ENCODE measurements around the gene CABP1. TPM values are rescaled to one million over a fixed set of nuclear protein-coding genes. Genes with fewer than 3 reads are reported as not detected.
A peak's percentile ranks its signal among the peaks of the same experiment; 100 is the strongest.

The CABP1 gene
- total and polyA plus RNA-seq, 9 of the 15 experiments (the other 6 are each of a cell fraction or from before 2014, with no cell fraction given), result not detected

DNA sequence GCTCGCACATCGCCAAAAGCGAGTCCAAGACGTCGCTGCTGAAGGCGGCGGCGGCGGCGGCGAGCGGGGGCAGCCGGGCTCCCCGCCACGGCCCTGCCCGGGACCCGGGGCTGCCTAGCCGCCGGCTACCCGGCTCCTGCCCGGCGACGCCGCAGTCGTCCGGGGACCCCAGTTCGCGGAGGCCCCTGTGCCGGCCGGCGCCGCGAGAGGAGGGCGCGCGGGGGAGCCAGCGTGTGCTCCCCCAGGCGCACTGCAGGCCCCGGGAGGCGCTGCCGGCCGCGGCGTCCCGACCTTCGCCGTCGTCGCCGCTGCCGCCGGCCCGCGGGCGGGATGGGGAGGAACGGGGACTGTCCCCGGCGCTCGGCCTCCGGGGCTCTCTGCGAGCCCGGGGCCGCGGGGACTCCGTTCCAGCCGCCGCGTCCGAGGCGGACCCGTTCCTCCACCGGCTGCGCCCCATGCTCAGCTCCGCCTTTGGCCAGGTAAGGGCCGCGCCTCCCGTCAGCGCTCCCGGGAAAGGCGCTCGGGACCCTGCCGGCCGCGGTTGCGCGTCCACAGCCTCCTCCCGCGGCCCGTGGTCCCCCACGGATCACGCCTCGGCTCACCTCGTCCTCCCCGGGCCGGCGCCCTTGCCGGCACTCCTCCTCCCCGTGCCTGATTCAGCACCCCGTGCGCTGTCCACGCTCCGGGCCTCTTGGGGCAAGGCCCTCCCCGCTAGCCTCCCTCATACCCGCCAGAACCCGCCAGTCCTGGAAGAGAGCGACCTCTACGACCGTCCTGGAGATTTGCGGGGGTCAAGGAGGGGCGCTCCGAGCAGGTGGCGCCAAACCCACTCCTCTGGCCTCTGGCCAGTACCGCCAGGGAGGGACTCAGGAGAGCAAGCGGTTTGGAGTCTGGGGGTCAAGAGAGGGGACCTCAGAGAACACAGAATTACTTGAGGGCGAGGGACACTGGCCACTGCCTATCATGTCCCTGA lies 721 bp downstream of the CABP1 start:
- no peaks in the 10 kb centered on the region for H3K9me1 ChIP-seq (ENCODE audit: control insufficient read depth, insufficient read depth, low read length)
- no peaks in the 10 kb centered on the region for H3K36me3 ChIP-seq (ENCODE audit: control insufficient read depth, insufficient read depth, low read length)
- peaks cover 0 to 19% of the 10 kb centered on the region in 2 experiments; a peak in 3 of 5 replicates for H3K4me1 ChIP-seq (replicated peaks in 1 of 2; ENCODE audit: control insufficient read depth in 2 of 2, insufficient read depth in 2 of 2, low read length in 2 of 2)
- peak; percentile 92 for ATAC-seq
- no peak for FAIRE-seq
- peak overlapping the region; percentile 55; the same call in 1 of the 2 replicates for H2AFZ ChIP-seq (ENCODE audit: low read depth, low read length)
- H3K27me3 ChIP-seq (ENCODE audit: control insufficient read depth in 2 of 2, insufficient read depth in 2 of 2, low read length in 2 of 2), result peaks cover 29 to 40% of the 10 kb centered on the region in 2 experiments
- no peaks in the 10 kb centered on the region for H3K79me2 ChIP-seq (ENCODE audit: control insufficient read depth, insufficient read depth, low read length)
- peak; percentile 66 to 79 (median 74) for DNase-seq (ENCODE audit: extremely low read depth in 1 of 4, low spot score in 3 of 4)
- H4K20me1 ChIP-seq (replicated peaks; ENCODE audit: control insufficient read depth, insufficient read depth, low read length), result no peaks in the 10 kb centered on the region; the same call in 1 of the 2 replicates
- H3K27ac ChIP-seq (ENCODE audit: extremely low read depth, low read depth, low read length), result no peak overlapping the region
- no peaks in the 10 kb centered on the region for H3K9me3 ChIP-seq (replicated peaks; ENCODE audit: control insufficient read depth, insufficient read depth, low read depth, low read length)
- peak overlapping the region; percentile 39 for H3K4me3 ChIP-seq
- in situ Hi-C loops (cut with MboI), result no loop called here
- WGBS (ENCODE audit: insufficient coverage, low coverage, missing lambda C conversion rate), result 1% methylated on average over 41 of the region's 115 CpGs
- BruUV-seq (replicated peaks), result no TSS peak
- intact Hi-C loops (cut with micrococcal nuclease), result loop anchor here (10.0 kb wide), 2 partner anchors 206 to 316 kb away; partner anchors contain the start of genes COX6A1 and PLA2G1B
- ChIA-PET CTCF (ENCODE audit: low intra/inter-chr PET ratio) (interaction anchor here (1.6 kb wide), 1 partner anchor 58 kb away, joined by 3 read pairs; no protein-coding TSS in a partner anchor), POLR2A (interaction anchor here (0.6 kb wide), 2 partner anchors 17 to 64 kb away, joined by 3 read pairs; no protein-coding TSS in a partner anchor)
- peak overlapping the region; percentile 41 for H3K4me2 ChIP-seq (ENCODE audit: insufficient read depth, low read length)
- peak overlapping the region in 1 of 2 experiments; percentile 78; a peak in 2 of 4 replicates for H3K9ac ChIP-seq (ENCODE audit: insufficient read depth in 1 of 2, low read depth in 2 of 2, low read length in 2 of 2)
- TF ChIP-seq SAP30 (IDR thresholded peaks at IDR 0.05; ENCODE audit: borderline replicate concordance, insufficient read depth, low read depth, low read length, poor library complexity, severe bottlenecking) (peak; percentile 38), KLF13 (tag; IDR thresholded peaks at IDR 0.05; ENCODE audit: borderline replicate concordance, low read depth) (peak; percentile 28; the same call in 1 of the 2 replicates), NR3C1 (CRISPR knock-in tag; IDR thresholded peaks at IDR 0.05) (peak; percentile 68; the same call in 1 of the 2 replicates), MYC (IDR thresholded peaks at IDR 0.05; ENCODE audit: low read depth, low read length) (no peak), MYC (CRISPR knock-in tag; IDR thresholded peaks at IDR 0.05; ENCODE audit: borderline replicate concordance, low read depth) (no peak), MAZ (CRISPR knock-in tag; conservative IDR thresholded peaks at IDR 0.05 in 1 of 2, IDR thresholded peaks at IDR 0.05 in 1 of 2) (peak; percentile 18 to 82; a peak in 2 of 4 replicates), GABPB1 (CRISPR knock-in tag; IDR thresholded peaks at IDR 0.05) (peak; percentile 59; the same call in 1 of the 2 replicates), TCF3 (CRISPR knock-in tag; IDR thresholded peaks at IDR 0.05) (0 out of 2 replicates have a peak, but pooled peaks have one; percentile 9), TRIM28 (IDR thresholded peaks at IDR 0.05) (no peak), FOXM1 (IDR thresholded peaks at IDR 0.05; ENCODE audit: low read depth) (no peak), FOXM1 (CRISPR knock-in tag; IDR thresholded peaks at IDR 0.05; ENCODE audit: low read depth) (0 out of 2 replicates have a peak, but pooled peaks have one; percentile 57), STAG1 (CRISPR knock-in tag; IDR thresholded peaks at IDR 0.05; ENCODE audit: borderline replicate concordance) (no peak), SIN3A (IDR thresholded peaks at IDR 0.05; ENCODE audit: borderline replicate concordance in 2 of 2, control insufficient read depth in 1 of 2, low read depth in 2 of 2, low read length in 2 of 2) (peak in 1 of 2 experiments; percentile 92; a peak in 1 of 4 replicates), PHTF2 (CRISPR knock-in tag; IDR thresholded peaks at IDR 0.05) (no peak)
- TF ChIP-seq, protein P1, sequence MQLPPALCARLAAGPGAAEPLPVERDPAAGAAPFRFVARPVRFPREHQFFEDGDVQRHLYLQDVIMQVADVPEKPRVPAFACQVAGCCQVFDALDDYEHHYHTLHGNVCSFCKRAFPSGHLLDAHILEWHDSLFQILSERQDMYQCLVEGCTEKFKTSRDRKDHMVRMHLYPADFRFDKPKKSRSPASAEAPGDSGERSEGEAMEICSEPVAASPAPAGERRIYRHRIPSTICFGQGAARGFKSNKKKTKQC (CRISPR knock-in tag; IDR thresholded peaks at IDR 0.05), result peak; percentile 84
- TF ChIP-seq, protein P2, sequence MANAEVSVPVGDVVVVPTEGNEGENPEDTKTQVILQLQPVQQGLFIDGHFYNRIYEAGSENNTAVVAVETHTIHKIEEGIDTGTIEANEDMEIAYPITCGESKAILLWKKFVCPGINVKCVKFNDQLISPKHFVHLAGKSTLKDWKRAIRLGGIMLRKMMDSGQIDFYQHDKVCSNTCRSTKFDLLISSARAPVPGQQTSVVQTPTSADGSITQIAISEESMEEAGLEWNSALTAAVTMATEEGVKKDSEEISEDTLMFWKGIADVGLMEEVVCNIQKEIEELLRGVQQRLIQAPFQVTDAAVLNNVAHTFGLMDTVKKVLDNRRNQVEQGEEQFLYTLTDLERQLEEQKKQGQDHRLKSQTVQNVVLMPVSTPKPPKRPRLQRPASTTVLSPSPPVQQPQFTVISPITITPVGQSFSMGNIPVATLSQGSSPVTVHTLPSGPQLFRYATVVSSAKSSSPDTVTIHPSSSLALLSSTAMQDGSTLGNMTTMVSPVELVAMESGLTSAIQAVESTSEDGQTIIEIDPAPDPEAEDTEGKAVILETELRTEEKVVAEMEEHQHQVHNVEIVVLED (CRISPR knock-in tag; IDR thresholded peaks at IDR 0.05), result no peak
